Measurements from ENCODE around the gene TOM1. TPM values are rescaled to one million over a fixed set of nuclear protein-coding genes. Genes with fewer than 3 reads are reported as not detected.

Gene TOM1
- polyA plus RNA-seq, 2 of the 4 experiments (the other 2 are of a cell fraction), result 14.5 to 16.6 TPM

- no peak for TF ChIP-seq KDM1A (IDR thresholded peaks at IDR 0.05; ENCODE audit: low read depth)
- TF ChIP-seq NR3C1 (IDR thresholded peaks at IDR 0.05), result no peak
- TF ChIP-seq SMC3 (IDR thresholded peaks at IDR 0.05), result peak; percentile 15; the same call in 1 of the 3 replicates
Observed at GRCh38 chr22:35380537-35381423, 81.1 kb downstream of the TOM1 start, which contains the start of gene HMOX1 (continued).

DNA sequence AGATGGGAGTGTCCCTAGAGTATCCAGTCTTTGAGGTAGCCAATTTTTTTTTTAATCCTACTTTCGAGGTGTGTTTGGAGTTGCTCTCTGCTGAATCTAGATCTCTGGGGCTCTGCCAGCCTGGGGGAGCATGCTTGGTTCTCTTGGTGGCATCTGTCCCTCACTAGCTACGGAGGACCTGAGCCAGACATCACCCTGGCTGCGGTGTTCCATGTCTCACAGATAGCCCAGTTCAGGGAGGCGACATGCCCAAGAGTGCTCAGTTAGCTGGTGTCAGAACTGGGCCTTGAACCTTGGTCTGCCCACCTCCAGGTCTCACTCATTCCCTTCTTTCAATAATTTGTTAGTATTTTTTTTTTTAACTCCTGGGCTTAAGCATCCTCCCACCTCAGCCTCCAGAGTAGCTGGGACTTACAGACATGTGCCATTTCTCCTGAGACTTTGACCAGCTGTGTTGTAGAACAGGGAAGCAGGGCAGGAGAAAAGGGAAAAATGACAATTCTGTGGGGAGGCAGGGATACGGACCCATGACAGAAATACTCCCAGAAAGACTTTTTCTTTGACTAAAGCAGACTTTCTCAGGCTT is 81.8 kb downstream of the TOM1 start:
- no peak for FAIRE-seq
- peak overlapping the region; percentile 92 for H3K4me2 ChIP-seq
- WGBS (ENCODE audit: missing lambda C conversion rate), result 7% methylated on average over 5 of the region's 5 CpGs
- H3K27ac ChIP-seq, result peak overlapping the region; percentile 95 to 99
- H3K4me1 ChIP-seq, result peaks cover 65% of the 10 kb centered on the region
- DNase-seq (ENCODE audit: low read depth in 1 of 2, low spot score in 1 of 2), result no peak
- H3K9me3 ChIP-seq, result no peaks in the 10 kb centered on the region
- H3K4me3 ChIP-seq, result peak overlapping the region; percentile 79
- peak; percentile 9 to 15; a peak in 4 of 6 replicates for ATAC-seq
- no peak for TF ChIP-seq CBX8 (IDR thresholded peaks at IDR 0.05)
- TF ChIP-seq, protein P1, sequence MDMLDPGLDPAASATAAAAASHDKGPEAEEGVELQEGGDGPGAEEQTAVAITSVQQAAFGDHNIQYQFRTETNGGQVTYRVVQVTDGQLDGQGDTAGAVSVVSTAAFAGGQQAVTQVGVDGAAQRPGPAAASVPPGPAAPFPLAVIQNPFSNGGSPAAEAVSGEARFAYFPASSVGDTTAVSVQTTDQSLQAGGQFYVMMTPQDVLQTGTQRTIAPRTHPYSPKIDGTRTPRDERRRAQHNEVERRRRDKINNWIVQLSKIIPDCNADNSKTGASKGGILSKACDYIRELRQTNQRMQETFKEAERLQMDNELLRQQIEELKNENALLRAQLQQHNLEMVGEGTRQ (IDR thresholded peaks at IDR 0.05), result no peak
- TF ChIP-seq KDM1A (IDR thresholded peaks at IDR 0.05; ENCODE audit: low read depth), result no peak
- TF ChIP-seq, protein P2, sequence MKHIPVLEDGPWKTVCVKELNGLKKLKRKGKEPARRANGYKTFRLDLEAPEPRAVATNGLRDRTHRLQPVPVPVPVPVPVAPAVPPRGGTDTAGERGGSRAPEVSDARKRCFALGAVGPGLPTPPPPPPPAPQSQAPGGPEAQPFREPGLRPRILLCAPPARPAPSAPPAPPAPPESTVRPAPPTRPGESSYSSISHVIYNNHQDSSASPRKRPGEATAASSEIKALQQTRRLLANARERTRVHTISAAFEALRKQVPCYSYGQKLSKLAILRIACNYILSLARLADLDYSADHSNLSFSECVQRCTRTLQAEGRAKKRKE (CRISPR knock-in tag; IDR thresholded peaks at IDR 0.05; ENCODE audit: low read depth), result no peak
- TF ChIP-seq, protein P3, sequence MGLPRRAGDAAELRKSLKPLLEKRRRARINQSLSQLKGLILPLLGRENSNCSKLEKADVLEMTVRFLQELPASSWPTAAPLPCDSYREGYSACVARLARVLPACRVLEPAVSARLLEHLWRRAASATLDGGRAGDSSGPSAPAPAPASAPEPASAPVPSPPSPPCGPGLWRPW (IDR thresholded peaks at IDR 0.05), result no peak
- TF ChIP-seq KDM5A (IDR thresholded peaks at IDR 0.05), result no peak
- no peak for TF ChIP-seq MAZ (IDR thresholded peaks at IDR 0.05; ENCODE audit: borderline replicate concordance, low read depth, low read length)
- ChIA-PET POLR2A (interaction anchor here (0.6 to 2.1 kb wide), 6 partner anchors 9 to 30 kb away, joined by 3 to 20 read pairs (median 4); no protein-coding TSS in a partner anchor), CTCF (interaction anchor here (0.7 to 4.1 kb wide), 9 partner anchors 10 to 903 kb away, joined by 3 to 17 read pairs (median 4); no protein-coding TSS in a partner anchor)

DNA sequence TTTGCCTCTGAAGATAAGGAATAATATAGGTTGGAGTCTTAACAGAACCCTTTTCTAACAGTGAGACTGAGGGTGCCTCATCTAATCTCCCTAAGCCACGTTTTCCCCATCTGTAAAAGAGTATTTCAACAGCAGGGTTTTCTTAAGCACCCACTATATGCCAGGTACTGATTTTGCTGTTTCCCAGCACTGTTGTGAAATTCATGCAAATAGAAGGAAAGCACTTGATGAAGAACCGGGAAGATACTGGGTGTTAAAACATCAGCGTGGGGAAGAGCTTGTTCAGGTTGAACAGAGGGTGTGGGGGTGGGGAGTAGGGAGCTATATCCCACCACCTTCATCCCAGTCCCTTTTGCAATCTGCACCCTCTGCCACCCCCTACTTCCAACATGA is 84.0 kb downstream of the TOM1 start:
- WGBS (ENCODE audit: missing lambda C conversion rate), result 45% methylated on average over 3 of the region's 3 CpGs
- Histone ChIP-seq H3K4me1 (peaks cover 63% of the 10 kb centered on the region), H3K4me2 (peak overlapping the region; percentile 92), H3K4me3 (peak overlapping the region; percentile 79), H3K27ac (peak overlapping the region; percentile 62 to 95; a peak in 5 of 6 replicates), H3K9me3 (no peaks in the 10 kb centered on the region)
- ChIA-PET POLR2A (interaction anchor here (0.5 kb wide), 1 partner anchor 17 kb away, joined by 4 read pairs; no protein-coding TSS in a partner anchor), CTCF (no interaction called here)
- DNase-seq (ENCODE audit: low read depth in 1 of 2, low spot score in 1 of 2) (no peak), FAIRE-seq (no peak), ATAC-seq (no peak)
- TF ChIP-seq TP53 (CRISPR knock-in tag; IDR thresholded peaks at IDR 0.05) (0 out of 2 replicates have a peak, but pooled peaks have one; percentile 9), EHF (CRISPR knock-in tag; IDR thresholded peaks at IDR 0.05) (no peak), HOXA7 (CRISPR knock-in tag; IDR thresholded peaks at IDR 0.05) (0 out of 2 replicates have a peak, but pooled peaks have one; percentile 1), RNF2 (IDR thresholded peaks at IDR 0.05; ENCODE audit: borderline replicate concordance, low read depth) (no peak), CBX8 (IDR thresholded peaks at IDR 0.05) (no peak), TFCP2L1 (CRISPR knock-in tag; IDR thresholded peaks at IDR 0.05) (no peak), SREBF2 (IDR thresholded peaks at IDR 0.05) (no peak), CHD2 (IDR thresholded peaks at IDR 0.05; ENCODE audit: low read length, partially characterized antibody) (no peak)
- TF ChIP-seq, protein P1 (IDR thresholded peaks at IDR 0.05), result no peak
